Fibroblast of lung (primary cell): ENCODE results near the gene C2orf78.

Source experiments
- EZH2 ChIP-seq: IDR thresholded peaks from 2 replicates; pipeline ENCODE4 v1.5.1; 2012; ENCODE audit warnings: low read length, control low read depth, mild to moderate bottlenecking; ENCODE audit errors: missing control alignments
- TF ChIP-seq, protein P1 (sequence below), 2 donors: IDR thresholded peaks in 1 of 2; conservative IDR thresholded peaks in 1 of 2; 1 replicate in 1 of 2; 2 replicates in 1 of 2; pipeline ENCODE4 v1.5.1; 2011 to 2012; ENCODE audit warnings: low read length in 2 of 2, control low read depth in 1 of 2, inconsistent platforms in 1 of 2, low read depth in 1 of 2, mild to moderate bottlenecking in 1 of 2

DNA sequence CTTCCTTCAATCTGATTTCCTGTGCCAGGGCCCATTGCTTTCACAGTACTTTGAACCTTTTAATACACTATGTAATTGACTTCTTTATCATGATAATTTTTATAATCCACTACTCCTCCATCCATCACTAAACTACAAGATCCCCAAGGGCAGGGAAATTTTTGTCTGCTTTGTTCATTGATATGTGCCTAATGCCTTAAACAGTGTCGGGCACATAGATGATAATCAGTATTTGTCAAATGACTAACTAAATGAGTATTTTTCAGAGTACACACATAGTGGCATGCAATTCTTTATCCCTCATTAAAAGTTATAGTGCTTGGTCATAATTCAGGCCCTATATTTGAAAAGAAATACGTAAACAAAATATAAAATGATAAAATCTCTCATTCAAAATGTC lies 39.4 kb downstream of the C2orf78 start:
- TF ChIP-seq, protein P1, sequence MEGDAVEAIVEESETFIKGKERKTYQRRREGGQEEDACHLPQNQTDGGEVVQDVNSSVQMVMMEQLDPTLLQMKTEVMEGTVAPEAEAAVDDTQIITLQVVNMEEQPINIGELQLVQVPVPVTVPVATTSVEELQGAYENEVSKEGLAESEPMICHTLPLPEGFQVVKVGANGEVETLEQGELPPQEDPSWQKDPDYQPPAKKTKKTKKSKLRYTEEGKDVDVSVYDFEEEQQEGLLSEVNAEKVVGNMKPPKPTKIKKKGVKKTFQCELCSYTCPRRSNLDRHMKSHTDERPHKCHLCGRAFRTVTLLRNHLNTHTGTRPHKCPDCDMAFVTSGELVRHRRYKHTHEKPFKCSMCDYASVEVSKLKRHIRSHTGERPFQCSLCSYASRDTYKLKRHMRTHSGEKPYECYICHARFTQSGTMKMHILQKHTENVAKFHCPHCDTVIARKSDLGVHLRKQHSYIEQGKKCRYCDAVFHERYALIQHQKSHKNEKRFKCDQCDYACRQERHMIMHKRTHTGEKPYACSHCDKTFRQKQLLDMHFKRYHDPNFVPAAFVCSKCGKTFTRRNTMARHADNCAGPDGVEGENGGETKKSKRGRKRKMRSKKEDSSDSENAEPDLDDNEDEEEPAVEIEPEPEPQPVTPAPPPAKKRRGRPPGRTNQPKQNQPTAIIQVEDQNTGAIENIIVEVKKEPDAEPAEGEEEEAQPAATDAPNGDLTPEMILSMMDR (conservative IDR thresholded peaks at IDR 0.05 in 1 of 2, IDR thresholded peaks at IDR 0.05 in 1 of 2; ENCODE audit: low read depth in 1 of 2, low read length in 2 of 2) = no peak
- no peak for TF ChIP-seq EZH2
